Osteocyte (in vitro differentiated cells): Measurements from ENCODE around the gene LIPT2. TPM values are rescaled to one million over a fixed set of nuclear protein-coding genes. Genes with fewer than 3 reads are reported as not detected.

Experiments
- DNase-seq: peaks from one replicate; pipeline ENCODE4 v3.0.0; 2021; ENCODE audit warnings: mixed read lengths; ENCODE audit not compliant: unreplicated experiment; ENCODE audit errors: extremely low spot score
- H3K27ac Mint-ChIP-seq: one replicate; pipeline ENCODE4 v1.8.0; 2021; ENCODE audit warnings: mild to moderate bottlenecking, mixed read lengths; ENCODE audit not compliant: unreplicated experiment
- H3K27me3 Mint-ChIP-seq: one replicate; pipeline ENCODE4 v1.8.0; 2021; ENCODE audit warnings: mixed read lengths; ENCODE audit not compliant: unreplicated experiment
- H3K36me3 Mint-ChIP-seq: one replicate; pipeline ENCODE4 v1.8.0; 2021; ENCODE audit warnings: mixed read lengths; ENCODE audit not compliant: unreplicated experiment
- H3K4me1 Mint-ChIP-seq: one replicate; pipeline ENCODE4 v1.8.0; 2021; ENCODE audit warnings: mixed read lengths; ENCODE audit not compliant: unreplicated experiment
- H3K4me3 Mint-ChIP-seq: one replicate; pipeline ENCODE4 v1.8.0; 2021; ENCODE audit warnings: mild to moderate bottlenecking, moderate library complexity, mixed read lengths; ENCODE audit not compliant: unreplicated experiment
- H3K9me3 Mint-ChIP-seq: one replicate; pipeline ENCODE4 v1.8.0; 2021; ENCODE audit warnings: mixed read lengths; ENCODE audit not compliant: unreplicated experiment
- CTCF ChIP-seq: fragments of 200-600 bp; sonication (generic); IDR thresholded peaks from 2 replicates; pipeline ENCODE4 v1.5.0; 2021; ENCODE audit warnings: antibody characterized with exemption, mild to moderate bottlenecking, moderate library complexity
- total RNA-seq: library from RNA; stranded (reverse); gene quantifications from 2 replicates; pipeline ENCODE4 v1.2.1, GENCODE V29; 2021

The LIPT2 gene
- total RNA-seq, 1 donor from 2014 or later: 1.6 TPM

- Mint-ChIP-seq H3K36me3 (peaks cover 15% of the 10 kb centered on the region), H3K4me3 (peak overlapping the region; percentile 74), H3K4me1 (peaks cover 13% of the 10 kb centered on the region), H3K27me3 (no peaks in the 10 kb centered on the region), H3K27ac (peak overlapping the region; percentile 52), H3K9me3 (peaks cover 20% of the 10 kb centered on the region)
- DNase-seq: no peak
- TF ChIP-seq CTCF: no peak
Observed at GRCh38 chr11:74493791-74494630, 487 bp upstream of the LIPT2 start.

GRCh38 chr11:74492084-74492483, 1.4 kb downstream of the LIPT2 start:
- H3K9me3 Mint-ChIP-seq: peaks cover 13% of the 10 kb centered on the region
- peak; percentile 63 for DNase-seq
- H3K27ac Mint-ChIP-seq: peak overlapping the region; percentile 35
- TF ChIP-seq CTCF: no peak
- H3K27me3 Mint-ChIP-seq: no peaks in the 10 kb centered on the region
- H3K36me3 Mint-ChIP-seq: peaks cover 9% of the 10 kb centered on the region
- peak overlapping the region; percentile 76 for H3K4me3 Mint-ChIP-seq
- peaks cover 13% of the 10 kb centered on the region for H3K4me1 Mint-ChIP-seq

DNA sequence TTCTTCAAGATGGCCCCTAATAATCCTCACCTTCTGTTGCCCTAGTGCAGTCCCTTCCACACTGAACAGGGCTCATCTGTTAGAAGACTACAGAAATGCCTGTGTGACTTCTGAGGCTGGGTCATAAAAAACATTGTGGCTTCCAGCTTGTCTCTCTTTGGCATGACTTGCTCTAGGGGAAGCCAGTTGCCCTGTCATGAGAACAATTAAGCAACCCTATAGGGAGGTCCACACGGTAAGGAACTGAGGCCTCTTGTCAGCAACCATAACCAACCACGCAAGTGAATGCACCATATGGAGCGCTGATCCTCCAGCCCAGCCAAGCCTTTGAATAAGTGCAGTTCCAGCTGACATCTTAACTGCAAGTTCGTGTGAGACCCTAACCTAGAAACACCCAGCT, 2.6 kb downstream of the LIPT2 start:
- Mint-ChIP-seq H3K4me1 (peaks cover 13% of the 10 kb centered on the region), H3K27me3 (no peaks in the 10 kb centered on the region), H3K9me3 (peaks cover 5% of the 10 kb centered on the region), H3K27ac (no peak overlapping the region), H3K4me3 (no peak overlapping the region), H3K36me3 (peaks cover 2% of the 10 kb centered on the region)
- no peak for DNase-seq
- TF ChIP-seq CTCF: no peak

DNA sequence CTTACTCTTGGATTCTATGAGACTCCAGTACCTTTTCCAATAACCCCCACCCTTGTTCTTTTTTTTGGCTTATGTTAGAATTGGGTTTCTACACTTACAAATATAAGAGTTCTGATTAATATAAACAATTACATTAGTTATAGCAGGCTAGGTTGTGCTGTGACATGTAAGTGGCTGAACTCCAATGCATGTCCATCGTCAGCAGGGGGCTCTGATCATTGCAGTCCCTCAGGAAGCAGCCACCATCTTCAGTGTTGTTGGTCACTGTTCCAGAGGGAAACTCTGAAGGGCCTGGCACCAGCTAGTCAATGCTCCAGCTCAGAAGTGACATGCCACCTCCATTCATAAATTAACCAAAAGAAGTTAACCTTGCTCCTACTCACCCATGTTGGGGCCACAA, 5.6 kb downstream of the LIPT2 start:
- H3K4me1 Mint-ChIP-seq: peaks cover 6% of the 10 kb centered on the region
- H3K27me3 Mint-ChIP-seq: peaks cover 5% of the 10 kb centered on the region
- TF ChIP-seq CTCF: no peak
- no peak overlapping the region for H3K4me3 Mint-ChIP-seq
- no peak overlapping the region for H3K27ac Mint-ChIP-seq
- peak; percentile 34 for DNase-seq
- no peaks in the 10 kb centered on the region for H3K36me3 Mint-ChIP-seq
- no peaks in the 10 kb centered on the region for H3K9me3 Mint-ChIP-seq

DNA sequence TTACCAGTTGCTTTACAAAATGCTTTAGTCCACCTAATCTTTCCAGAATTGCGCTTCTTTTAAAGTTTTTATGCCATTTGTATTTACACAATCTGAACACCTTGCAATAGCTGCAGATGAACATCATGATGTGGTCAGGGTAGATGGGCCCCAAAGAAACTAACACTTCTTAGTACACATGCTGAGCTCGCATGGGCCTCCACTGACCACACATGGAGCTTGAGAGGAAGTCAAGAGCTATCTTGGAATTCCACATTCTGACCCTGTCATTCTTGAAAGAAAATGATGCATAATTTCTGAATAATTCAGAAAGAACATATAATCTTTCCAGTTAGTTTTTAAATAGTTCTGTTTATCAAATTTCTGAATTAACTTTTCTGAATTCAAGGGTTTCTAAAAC, 7.7 kb downstream of the LIPT2 start:
- Mint-ChIP-seq H3K4me3 (no peak overlapping the region), H3K9me3 (no peaks in the 10 kb centered on the region), H3K36me3 (no peaks in the 10 kb centered on the region), H3K27ac (no peak overlapping the region), H3K27me3 (peaks cover 5% of the 10 kb centered on the region), H3K4me1 (no peaks in the 10 kb centered on the region)
- no peak for TF ChIP-seq CTCF
- no peak for DNase-seq
